ENCODE data around the gene SORCS1.

The SORCS1 gene

DNA sequence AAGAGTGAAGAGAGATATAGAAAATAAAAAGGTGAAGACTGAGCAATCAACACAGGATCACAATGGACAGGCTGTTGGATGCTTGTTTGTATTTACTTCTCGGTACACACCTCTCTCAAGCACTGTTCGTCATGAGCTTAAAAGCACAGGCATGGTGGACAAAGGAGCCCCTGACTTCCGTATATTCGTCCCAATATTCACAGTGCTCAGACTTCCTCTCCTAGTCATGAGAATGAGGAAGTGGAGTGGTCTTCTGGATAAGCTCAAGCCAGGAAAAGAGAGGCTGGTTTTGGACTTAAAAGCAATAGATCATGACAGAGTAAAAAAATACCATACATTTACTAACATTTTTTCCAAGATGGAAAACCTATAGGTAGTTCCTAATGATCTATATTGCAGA, 172.5 kb downstream of the SORCS1 start:
- no peak for DNase-seq (ENCODE audit: low read depth in 3 of 3)

DNA sequence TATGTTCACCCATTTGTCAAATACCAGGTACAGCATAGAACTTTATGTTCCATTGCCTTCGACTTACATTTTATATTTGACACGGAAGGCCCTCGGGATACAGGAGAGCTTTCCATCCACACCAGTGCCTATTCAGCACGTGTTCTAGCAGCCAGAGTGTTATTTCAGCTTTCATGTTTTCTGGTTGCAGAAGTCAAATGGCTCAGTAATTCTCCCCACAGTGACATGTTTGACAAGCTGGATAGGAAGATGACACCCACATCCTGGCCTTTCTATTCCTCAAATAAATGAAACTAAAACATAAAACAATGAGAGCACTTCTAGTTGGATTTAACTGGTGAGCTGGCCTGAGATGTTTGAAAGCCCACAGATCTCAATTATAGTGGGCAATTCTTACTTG, 173.4 kb downstream of the SORCS1 start:
- no peak for DNase-seq (ENCODE audit: low read depth in 3 of 3)

DNA sequence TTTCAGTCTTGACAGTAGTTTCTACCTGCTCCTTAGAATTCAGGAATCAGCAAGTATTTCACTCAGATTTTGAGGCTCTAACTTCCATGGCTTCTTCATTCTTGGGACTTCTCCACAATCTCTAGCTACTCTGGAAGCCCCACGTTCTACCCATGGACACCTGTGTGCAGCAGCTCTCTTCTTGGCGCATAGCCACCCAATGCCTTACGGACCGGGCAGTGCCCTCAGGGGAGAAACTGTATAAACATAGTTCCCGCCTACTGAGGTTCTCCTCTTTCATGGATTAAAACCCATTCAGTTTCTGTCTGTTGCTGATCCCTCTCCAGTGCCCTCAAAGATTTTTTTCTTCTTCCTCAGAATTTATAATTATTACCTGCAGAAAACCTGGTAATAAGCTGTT, 177.1 kb downstream of the SORCS1 start:
- DNase-seq (ENCODE audit: low read depth in 3 of 3) = no peak

DNA sequence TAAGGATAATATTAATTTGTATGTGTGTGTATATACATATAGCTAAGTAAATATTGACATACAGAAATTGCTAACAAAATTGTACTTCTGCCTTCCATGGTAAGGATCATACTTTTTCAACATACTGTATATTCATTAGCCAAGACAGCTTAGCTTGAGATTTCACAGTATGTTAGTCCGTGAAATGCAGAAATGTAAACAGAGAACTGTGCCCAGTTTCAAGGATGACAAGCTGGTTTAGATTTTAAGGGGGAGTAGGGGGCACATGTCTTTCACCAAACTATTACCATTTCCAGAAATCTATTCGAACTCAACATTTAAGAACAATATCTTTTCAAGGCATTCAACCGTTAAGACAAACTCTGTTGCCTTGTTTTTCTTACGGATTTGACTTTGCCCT, 182.2 kb downstream of the SORCS1 start:
- DNase-seq (ENCODE audit: low read depth in 3 of 3) = no peak

DNA sequence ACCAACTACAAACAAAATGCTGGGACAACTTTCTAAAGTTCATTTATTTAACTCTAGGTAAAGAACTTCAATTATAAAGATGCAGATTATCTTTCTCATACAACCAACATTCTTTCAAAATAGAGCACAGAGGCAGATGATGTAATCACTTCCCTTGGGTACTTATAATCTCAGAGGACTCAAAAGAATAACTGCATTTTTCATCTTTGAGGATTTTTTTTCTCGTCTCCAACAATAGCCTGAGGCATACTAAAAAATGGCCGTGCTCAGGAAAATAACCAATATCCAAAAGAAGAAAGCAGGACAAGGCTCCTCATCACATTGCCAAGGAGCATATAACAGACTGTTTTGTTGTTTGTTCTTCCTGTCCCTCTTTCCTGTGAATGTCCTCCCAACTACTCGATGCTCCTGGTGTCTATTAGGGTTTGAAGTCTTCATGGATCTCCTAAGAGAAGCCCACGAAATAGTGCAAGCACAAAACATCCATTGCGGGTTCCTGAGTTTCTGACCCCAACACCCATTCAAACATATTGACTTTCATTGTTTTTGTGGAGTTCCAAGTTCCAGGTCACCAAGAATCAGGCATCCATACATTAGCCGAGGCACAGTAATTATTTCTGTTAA, 182.9 kb downstream of the SORCS1 start:
- DNase-seq (ENCODE audit: low read depth in 3 of 3) = no peak

DNA sequence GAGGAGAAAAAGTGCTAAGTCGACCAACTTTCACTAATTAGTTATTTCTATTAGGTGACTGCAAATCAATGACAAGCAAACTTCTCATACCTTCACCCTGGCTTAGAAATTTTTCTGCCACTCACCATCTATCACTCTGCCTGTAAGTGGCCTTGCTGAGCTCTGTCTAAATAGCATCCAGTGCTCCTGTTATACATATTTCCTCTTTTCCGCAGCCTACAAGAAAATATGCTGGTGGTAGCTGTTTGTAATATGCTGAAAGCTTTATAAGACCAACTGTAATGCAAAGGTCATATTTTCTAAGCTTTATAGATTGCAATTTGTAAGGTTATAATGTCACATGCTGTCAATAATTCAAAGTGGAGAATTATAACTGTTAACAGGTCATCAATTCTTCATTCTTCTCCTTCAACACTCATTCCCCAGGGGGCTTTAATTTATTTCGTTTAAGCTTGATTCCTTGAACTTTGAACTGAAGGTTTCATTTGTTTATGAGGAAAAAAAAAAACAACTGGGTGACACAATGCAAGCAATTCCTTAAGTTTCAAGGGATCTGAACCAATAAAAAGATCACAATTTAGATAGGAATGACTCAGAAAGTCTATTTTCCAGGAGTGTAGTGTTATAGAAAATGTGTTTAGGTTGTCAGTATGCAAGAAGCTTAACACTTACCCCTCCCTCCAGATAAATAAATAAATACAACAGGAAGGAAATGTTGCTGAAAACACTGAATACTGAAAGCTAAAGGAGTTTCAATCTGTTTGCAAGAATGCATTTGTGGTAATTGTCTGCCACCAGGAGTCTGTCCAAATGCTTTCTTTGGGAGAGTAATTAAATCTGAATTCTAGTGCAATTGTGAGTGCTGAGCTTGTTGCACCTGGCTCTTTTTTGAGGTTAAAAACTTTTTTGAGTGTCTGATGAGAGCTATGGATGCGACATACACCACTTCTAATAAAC, 183.7 kb downstream of the SORCS1 start:
- no peak for DNase-seq (ENCODE audit: low read depth in 3 of 3)

DNA sequence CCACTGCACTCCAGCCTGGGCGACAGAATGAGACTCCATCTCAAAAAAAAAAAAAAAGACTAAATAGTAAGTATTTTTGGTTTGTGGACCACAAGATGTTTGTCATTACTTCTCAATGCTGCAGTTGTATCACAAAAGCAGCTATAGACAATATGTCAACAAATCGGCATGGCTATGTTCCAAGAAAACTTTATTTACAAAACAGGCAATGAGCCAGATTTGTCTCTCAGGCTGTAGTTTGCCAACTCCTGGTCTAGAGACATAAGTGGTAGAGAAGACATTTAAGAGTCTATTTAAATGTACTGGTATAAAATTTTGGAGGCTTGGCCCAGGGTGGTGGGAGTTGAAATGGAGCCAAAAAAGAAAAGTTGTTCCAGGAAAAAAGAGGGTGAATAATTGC, 185.8 kb downstream of the SORCS1 start:
- DNase-seq (ENCODE audit: low read depth in 3 of 3) = no peak

DNA sequence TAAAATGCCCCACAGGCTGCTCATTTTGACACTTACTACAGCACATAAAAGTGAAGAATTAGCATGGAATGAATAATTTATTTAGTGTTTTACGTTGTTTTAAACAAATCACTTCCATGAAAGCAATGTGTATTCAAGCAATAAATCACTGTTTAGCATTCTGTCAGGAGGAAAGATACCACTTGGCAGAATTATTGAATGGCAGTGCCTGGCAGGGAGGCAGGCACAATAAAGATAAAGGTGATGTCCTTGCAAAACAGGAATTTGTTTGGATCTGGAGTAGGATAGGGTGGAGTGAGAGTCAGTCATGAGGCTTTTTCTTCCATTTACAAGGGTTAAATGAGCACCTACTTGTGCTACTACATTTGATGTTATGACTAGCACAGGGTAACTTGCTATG, 190.8 kb downstream of the SORCS1 start:
- no peak for DNase-seq (ENCODE audit: low read depth in 3 of 3)

DNA sequence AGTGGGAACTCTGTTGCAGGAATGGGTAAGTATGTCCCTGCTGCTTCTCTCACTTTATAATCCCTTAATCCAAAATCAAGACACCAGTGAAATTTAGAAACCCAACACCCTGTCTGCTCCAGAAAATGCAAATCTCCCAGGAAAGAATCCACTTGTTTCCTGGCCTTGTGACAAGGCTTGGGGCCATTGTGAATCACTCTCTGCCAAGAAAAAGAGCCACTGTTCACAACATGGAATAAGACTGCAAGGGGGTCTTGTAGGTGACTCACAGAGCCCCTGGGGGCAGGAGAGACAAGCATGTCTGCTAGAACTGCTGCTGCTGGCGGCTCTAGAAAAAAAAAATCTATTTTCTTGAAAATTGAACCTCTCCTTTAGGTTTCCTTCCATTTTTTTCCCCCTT, 191.2 kb downstream of the SORCS1 start:
- no peak for DNase-seq (ENCODE audit: low read depth in 3 of 3)

DNA sequence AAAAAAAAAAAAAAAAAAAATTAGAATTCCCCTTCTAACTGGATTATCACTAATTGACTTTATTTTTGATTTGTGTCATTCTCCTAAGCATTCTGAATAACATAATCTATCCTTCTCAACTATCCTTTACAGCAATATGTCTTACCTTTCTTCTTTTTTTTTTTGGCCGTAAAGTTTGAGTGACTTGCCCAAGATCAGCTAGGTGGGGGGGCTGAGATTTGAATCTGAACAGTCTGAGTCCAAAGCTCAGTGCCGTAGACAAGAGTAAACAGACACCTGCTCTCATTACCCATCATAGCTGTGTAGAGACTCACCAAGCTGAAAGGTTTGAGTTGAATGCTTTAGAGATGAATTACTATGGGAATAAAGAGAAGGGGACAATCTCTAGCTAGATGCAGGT, 192.1 kb downstream of the SORCS1 start:
- DNase-seq (ENCODE audit: low read depth in 3 of 3) = no peak

DNA sequence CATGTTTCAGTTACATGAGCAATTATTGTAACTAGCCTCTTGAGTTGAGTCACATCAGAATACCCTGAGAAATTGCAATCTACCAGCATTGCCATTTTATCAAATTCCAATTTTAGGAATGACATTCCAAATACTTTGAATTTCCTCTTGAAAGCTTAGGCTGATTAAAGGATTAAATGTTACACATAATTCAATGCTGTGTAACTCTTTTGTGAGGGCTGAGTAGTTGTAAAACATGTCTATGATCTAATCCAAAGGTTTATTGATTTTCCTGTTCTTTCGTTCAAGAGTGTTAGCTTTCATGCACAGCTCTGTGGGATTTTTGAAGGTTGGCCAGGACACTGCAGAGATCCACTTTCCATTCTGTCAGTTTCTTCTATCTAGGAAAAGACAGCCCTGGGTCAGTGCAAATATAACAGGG, 193.1 kb downstream of the SORCS1 start:
- DNase-seq (ENCODE audit: low read depth in 3 of 3) = no peak

DNA sequence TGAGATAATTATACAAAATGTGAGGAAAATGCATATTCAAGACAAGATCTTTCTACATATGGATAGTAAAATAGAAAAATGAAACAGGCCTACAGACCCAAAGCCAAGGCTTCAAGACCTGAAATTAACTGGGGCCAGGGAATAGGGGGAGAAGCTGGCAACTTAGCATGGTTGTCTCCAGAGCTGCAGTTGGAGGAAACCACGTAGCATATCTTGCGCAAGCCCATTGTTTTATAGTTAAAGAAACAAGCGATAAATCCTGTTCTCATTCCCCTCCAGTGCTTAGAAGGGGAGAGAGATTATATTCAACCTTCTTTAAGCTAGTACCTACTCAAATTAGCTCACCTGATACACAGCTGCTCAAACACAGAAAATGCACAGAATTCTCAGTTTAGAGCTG, 197.1 kb downstream of the SORCS1 start:
- no peak for DNase-seq (ENCODE audit: low read depth in 3 of 3)

DNA sequence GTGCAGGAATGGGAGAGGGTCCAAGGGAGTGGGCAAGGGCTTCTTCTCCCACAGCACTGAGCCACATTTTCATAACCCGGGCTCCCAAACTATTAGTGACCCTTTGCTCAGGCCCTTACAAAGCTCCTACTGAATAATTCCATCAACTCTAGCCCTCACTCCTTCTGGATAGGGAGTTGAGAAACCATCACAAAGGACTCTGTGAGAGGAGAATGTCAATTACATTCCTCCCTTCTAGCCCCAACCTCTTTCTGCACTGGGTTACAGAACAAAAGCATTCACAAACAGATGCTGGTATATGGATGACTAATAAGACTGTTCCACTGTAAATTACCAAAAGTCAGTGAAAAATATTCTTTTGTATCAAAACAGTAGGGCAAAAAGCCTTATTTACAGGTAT, 203.7 kb downstream of the SORCS1 start:
- no peak for DNase-seq (ENCODE audit: low read depth in 3 of 3)

DNA sequence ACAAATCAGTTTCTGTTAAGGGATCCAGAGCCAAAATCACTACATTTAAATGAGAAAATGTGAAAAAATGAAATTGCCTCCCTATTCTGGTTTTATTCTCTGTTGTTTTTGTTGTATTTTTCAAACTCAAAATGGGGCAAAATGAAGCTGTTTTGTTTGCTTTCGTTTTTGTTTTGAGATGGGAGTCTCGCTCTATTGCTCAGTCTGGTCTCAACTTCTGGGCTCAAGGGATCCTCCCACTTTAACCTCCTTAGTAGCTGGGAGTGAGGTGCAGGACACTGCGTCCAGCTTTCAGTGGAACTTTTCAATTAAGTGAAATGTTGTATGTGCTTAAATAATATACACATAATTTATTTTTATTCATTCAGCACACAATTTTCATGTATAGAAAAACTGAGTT, 205.0 kb downstream of the SORCS1 start:
- no peak for DNase-seq (ENCODE audit: low read depth in 3 of 3)

DNA sequence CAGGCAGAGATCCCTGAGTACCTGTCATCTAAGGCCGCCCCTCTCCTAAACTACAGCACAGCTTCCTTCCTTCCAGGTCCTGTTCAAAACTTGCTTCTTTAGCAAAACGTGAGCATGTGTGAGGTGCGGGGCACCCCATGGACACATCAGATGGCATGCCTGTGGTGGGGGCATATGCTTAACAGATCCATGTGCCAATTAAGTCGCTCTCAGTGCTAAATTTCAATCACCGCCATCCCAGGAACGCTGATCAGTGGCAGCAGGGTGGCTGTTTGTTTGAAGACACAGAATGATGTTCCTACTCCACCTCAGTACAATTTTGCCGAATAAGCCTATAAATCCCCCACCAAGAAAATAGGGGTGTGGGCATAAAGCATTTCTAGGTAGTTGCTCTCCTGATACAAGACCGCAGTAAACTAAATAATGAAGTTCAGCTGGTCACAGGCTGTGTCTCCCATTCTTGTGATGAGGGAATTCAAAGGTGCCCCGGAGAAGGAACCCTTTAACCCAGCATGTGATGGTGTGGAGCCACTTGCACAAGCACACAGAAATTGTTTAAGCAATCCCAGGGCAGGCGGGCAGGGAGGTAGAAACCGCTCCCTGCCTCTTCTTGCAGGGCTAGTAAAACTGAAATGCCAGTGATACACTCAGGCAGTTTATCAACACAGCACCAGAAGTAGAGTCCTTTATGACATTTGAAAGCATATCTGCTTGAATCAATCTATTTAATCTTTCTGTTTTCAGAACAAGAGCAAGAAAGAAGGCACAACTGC, 205.7 kb downstream of the SORCS1 start:
- no peak for DNase-seq (ENCODE audit: low read depth in 3 of 3)

DNA sequence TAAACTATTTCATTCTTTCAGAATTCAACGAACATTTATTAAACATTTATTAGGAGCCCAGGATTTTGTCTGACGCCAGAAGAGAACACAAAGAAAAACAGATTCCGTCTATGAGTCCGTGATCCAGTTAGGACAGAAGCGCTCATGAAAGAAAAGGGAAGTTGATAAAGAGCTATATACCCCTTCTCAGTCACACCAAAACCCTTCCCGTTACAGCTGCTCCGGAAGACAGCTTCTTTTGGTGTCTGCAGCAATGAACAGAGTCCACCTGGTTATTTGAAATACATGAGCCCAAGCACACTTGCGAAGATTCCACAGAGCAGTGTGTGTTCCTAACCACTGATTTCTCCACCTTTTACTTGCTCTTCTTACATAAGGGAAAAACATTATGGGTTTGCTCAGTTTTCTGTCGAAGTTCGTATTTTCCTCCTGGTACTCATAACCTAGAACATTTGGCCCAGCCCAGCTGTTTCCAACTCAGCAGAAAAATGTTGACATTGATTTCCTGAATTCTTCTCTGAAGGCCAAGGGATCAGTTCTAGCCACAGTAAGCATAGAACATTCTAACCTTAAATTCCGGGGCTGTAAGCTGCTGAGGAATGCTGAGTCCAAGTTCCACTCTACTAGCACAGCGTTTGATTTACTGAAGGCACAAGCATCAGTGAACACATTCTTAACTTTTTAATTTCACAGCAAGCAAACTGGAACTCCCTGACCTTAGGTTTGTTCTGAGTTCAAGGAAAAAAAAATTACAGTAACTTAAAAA, 206.5 kb downstream of the SORCS1 start:
- DNase-seq (ENCODE audit: low read depth in 3 of 3) = no peak

DNA sequence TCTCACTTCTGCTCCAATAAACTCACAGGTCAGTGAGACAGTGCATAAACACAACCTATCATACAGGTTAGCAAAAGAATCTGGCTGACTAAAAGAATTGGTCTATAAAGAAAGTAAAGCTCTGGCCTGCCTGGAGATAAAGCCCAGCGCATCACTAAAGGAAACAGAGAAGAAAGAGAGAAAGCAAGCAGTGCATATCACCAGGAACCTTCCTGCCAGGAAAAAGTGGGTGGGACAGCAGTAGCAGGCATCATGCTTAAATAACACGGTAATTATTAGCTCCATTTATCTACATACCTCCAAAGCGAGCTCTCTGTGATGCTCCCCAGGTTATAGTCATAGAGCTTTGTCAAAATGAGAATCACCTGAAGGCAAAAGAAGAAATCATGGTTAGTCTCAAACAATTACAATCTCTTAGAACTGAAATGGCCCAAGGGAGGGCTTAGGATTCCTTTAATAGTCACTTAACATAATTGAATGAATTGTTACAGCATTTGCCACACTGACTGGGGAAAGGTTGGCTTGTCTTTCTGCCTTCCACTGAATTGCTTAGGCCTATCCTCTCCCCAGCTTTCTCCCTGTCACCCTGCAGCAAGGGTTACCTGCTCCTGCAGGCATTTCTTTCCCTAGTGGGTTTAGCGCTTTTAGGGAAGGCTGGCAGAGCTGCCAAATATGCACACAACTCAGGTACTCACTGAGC, 208.1 kb downstream of the SORCS1 start:
- DNase-seq (ENCODE audit: low read depth in 3 of 3) = no peak

DNA sequence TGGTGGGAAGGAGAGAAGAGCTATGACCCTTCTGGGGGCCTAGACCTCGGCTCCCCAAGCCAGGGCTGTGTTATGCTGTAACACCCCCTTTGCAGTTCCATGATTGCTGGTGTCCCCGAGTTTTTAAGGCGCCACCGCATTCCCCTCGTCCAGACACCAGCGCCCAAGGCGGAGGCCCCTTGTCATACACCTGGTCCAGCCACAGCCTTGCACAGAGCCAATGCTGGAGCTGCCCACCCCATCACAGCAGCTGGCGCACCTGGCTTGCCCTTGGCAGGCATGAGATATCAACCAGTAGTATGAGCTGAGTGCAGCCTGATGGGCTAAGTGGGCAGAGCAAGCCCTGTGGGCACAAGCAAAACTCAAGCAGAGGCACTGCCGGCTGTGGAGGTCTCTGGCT, 209.4 kb downstream of the SORCS1 start:
- DNase-seq (ENCODE audit: low read depth in 3 of 3) = no peak

DNA sequence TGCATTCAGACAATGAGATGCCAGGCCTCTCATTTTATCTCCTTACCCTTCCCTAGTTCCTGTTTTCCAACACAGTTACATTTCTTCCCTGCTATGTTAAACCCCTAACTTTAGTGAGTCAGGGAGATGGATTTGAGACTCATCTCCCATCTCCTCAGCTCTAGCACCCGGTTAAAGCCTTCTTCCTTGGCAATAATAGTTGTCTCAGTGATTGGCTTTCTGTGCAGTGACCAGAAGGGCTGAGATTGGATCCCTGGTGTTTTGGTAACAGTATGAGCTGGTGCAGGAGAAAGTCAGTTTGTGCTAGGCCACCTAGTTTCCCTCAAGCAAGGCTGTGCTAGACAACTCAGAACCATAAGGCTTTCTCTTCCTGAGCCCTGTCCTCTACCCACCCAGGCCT, 212.5 kb downstream of the SORCS1 start:
- DNase-seq (ENCODE audit: low read depth in 3 of 3) = no peak

DNA sequence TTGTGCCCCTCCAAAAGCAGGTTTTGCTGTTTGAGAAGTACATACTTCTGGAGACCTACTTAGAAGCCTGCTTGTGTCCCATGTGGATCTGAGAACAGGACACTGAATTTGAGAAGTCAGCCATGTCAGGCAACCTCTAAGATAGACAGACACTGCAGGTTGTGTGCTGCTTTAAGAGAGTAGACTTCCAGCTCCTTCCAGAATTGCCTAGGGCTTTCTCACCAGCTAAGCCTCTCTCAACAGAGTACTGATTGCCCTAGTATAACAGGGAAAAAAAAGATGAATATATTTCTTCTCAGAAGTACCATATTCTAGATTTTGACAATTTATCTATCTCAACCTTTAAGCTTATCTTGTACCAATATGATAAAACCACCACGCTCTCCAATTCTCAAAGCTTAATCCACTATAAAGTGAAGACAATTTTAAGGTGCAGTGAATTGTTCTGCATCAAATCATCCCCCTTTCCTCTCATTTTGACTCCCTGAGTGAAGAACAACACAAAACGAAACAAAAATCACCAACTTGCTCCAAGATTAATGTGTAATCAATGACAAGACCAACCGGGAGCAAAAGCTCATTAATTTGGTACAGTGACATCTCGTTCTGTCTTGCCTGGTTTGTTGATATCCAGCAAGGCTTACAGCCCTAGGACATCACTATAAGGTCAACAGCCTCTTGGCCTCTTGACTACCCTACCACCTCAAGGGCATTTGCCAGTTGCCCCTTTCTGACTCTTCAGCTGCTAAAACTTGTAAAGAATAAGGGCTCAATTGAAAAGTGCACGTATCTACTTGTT, 214.6 kb downstream of the SORCS1 start:
- no peak for DNase-seq (ENCODE audit: low read depth in 3 of 3)
